Inferior parietal cortex (tissue), 1 donor: Measurements from ENCODE around the gene CLEC1B.
"Not testable (repeated sequence)": the region's sequence is repeated elsewhere in the genome, so short reads cannot be mapped to it uniquely, and the experiment has no call there.

Experiments used
- DNase-seq: peaks from one replicate; pipeline ENCODE4 v3.0.0-alpha.2; 2016; ENCODE audit errors: extremely low spot score

CLEC1B gene

DNA sequence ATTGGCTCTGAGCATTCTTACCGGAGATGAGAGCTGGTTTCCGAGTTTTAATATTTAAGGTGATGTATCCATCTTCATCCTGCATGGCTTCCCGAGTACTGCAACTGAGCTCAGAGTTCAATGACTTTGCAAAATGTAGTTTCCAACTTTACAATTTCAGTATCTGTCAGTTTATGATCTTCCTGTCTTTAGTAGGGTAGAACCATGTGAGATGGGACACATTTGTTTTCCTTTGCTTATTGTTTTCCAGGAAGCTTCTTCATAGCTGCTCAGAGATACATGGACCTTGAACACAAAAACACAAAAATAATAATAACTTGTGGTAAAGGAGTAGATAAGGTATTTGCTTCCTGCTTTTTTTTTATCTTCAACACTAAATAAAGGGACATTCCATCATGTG lies at the start of gene CLEC1B:
Gene CLEC1B (minus strand): TSS at position 106 of the 400 bp plus-strand sequence. CDS start 21 bp downstream, at position 85.
- DNase-seq, result no peak

DNA sequence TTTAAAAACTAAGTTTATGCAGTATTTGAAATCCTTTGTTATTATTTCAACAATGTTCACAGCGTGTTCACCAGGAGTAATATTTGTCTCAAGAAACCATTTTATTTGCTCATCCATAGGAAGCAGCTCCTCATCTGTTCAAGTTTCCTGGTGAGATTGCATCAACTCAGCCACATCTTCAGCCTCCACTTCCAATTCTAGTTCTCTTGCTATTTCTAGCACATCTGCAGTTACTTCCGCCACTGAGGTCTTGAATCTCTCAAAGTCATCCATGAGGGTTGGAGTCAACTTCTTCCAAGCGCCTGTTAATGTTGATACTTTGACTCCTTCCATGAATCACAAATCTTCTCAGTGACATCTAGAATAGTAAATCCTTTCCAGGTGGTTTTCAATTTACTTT lies 49.6 kb upstream of the CLEC1B start:
- no peak for DNase-seq

DNA sequence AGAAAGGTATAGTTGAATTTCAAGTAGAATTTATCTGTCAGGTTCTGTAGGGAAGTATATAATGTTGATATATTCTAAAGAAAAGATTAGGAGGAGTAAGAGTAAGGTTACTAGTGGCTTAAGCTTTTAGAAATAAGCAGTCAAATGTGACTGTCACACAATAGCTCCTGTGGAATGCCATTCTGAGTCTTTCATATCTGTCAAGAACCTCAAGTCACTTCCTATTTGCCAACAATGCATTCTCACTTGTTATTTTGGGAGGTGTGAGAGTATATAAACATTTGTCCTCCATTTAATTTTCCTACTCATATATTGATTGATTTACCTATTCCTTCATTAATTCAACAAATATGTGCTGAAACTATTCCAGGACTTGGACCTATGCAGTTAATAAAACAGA lies 43.2 kb upstream of the CLEC1B start:
- DNase-seq, result no peak

DNA sequence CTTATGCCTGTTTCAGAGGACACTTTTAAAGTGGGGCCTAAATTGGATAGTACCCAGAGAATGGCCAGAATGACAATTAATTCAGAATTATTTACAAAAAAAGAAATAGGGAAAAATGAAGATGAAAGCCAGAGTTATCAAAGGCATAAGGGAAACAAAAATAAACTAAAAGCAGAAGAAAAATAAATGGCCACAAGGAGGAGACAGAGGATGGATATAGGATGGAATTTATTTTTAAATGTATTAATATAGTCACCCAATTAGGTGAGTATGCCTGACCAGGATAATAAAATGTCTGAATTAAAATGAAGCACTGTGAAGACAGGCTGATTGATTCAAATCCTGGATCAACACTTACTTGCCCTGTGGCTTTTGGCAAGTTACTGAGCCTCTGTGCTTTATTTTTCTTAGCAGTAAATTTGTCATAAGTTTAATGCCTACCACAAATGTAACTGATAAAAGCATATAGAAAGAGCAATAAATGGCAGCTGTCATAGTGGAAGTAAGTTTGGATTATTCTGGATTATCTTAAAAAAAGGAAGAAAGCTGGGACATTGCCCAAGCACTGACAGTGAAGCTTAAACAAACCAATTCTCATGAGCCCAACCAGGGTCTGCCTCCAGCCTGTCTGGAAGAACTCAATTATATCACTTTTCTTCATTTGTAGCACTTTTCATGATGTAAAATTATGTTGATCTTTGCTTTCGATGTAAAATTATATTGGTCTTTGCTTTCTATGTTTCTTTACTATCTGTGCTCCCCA lies 35.0 kb upstream of the CLEC1B start:
- DNase-seq, result no peak

DNA sequence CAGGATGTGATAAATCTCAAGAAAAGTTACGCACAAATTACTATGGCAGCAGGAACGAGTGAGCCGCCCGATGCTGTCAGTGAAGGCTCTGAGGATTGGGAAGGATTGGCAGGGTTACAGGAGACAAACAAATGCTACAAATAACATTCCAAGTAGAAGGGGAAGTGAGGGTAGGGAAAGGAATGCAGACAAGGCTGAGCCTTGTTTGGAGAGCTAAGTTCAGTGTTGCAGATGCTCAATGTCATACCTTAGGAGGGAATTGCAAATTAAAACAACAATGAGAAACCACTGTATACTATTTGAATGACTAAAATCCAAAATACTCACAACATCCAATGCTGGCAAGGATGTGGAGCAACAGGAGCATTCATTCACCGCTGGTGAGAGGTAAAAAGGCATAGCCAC lies 32.9 kb upstream of the CLEC1B start:
- no peak for DNase-seq

DNA sequence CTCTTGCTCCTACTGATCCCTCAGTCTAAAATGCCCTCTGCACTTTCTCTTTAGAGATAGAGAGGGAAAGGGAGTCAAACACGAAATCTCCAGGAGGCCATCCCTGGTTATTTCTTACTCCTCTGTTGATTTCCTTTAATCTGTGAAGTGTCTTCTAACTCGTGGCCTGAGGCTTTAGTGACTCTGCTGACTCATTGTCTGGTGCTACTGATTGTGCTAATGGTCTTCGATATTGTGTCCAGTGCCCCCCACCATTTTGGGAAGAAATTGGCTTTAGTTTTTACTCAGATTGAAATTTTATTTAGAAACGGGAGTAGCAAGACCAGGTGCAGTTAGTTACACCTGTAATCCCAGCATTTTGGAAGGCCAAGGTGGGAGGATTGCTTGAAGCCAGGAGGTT lies 32.4 kb upstream of the CLEC1B start:
- no peak for DNase-seq

DNA sequence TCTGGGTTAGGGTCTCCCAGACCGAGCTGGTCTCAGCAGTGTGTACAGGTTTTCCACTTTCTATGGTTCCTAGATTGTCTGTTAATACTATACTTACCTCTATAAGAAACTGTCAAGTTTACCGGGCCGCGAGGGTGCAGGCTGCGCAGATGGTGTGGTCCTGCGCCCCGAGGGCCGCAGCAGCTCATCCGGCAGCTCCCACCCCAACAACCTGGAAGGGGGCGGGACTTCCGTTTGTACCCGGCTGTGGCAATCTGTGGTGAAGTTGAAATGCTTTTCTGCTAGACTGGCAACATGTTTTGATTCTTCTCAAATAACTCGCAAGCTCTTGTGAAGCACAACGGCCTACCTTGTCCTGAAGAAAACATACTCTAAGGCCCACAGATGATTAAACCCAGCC lies 31.5 kb upstream of the CLEC1B start, which contains the start of gene CLEC9A:
Gene CLEC9A (plus strand): TSS at position 237 of the 400 bp plus-strand sequence. CDS start 22,006 bp downstream, outside the sequence.
- no peak for DNase-seq

DNA sequence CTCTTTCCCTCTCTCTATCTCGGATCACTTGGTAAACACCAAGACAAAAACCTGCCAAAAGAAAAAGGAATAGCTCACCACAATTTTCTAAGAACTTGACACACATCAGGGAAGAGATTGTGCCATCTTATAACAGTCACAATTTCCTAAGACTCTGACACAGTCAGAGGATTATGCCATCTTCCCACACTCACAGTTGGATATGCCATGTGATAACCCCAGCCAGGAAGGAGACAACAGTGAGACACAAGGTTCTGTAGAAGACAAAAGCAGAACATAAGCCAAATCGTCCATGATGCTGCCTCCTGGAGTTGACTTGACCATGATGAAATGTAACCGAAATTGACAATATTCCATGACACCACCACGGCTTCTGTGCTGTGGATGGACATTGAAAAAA lies 28.8 kb upstream of the CLEC1B start:
- no peak for DNase-seq

DNA sequence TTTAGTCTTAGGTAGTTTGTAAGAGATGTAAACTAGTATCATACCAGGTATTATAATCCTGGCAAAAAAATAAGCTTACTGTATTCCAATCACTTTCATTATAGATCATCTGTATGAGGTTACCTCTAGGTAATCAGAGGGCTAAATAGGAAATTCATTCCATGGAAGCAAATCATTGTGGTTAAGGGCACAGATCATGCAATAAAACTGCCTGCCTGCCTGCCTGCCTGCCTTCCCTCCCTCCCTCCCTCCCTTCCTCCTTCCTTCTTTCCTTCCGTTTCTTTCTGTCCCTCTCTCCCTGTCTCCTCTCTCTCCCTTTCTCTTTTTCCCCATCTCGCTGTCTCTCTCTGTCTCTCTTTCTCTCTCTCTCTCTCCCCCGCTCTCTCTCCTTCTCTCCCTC lies 28.4 kb upstream of the CLEC1B start:
- no peak for DNase-seq

DNA sequence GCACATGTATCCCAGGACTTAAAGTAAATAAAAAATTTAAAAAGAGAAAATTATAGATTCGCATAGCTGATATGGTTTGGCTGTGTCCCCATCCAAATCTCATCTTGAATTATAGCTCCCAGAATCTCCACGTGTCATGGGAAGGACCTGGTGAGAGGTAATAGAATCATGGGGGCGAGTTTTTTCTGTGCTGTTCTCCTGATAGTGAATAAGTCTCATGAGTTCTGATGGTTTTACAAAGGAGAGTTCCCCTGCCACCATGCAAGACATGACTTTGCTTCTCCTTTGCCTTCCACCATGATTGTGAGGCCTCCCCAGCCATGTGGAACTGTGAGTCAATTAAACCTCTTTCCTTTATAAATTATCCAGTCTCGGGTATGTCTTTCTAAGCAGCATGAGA lies 27.7 kb upstream of the CLEC1B start:
- not testable (repeated sequence) for DNase-seq

DNA sequence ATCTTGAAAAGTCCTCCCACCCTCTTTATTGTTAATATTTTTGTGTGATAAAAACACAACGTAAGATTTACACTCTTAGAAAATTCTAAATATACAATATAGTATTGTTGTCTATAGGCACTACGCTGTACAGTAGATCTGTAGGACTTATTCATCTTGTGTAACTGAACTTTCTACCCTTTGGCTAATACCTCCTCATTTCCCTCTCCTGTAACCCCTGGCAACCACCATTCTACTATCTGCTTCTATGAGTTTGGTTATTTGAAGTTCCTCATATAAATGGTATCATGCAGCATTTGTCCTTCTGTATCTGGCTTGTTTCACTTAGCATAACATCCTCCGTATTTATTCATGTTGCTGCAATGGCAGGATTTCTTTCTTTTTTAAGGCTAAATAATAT lies 26.3 kb upstream of the CLEC1B start:
- DNase-seq, result no peak

DNA sequence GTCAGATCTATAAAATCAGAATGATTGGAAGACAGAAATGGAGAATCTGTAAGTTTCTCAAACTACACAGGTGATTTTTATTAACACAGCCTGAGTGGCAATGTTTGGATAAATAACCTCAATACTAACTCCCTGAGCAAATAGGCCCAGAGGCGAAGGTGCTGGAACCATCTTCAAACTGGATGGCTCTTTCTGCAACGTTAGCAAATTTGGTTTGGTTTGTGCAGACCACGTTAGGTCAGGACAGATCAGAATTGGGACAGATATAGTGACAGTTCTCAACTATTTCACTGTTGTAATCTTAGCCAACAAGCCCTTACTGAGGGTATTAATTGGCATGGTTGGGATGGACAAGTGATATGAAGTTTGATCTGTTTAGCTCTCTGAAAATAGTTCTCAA lies 22.4 kb upstream of the CLEC1B start:
- DNase-seq, result no peak

DNA sequence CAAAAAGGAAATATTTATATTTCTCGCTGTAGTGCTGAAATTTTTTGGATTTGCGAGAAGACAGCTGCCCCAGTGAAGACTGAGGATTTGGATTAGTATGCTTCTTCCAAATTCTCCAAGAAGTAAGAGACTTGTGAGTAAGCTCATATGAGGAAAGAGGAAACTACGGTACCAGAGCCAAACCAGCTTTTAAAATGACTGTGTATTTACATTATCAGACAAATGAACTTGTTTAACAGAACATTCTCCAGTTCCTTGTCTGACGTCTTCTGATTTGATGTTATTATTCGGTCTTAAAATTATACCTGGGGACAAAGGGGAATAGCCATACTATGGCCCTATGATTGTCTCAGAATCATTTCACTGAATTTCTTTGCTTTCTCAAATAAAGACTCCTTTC lies 19.5 kb upstream of the CLEC1B start:
- no peak for DNase-seq

DNA sequence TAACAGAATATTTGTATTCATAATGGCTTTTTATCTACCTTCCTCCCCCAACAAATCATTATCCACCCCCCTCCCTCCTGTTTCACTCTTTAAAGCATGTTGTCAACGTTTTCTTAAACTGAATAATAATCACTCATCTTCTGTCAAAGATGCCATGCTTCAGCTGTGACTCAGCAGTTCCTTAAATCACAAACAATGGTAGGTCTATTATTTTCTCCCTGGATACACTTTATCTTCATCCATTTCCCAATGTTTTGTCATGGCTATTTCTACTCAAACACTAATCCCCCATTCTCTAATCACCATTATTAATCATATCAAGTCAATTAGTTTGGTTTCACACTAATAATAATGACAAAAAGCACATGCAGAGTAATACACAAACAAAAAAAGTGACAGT lies 18.0 kb upstream of the CLEC1B start:
- DNase-seq, result no peak

DNA sequence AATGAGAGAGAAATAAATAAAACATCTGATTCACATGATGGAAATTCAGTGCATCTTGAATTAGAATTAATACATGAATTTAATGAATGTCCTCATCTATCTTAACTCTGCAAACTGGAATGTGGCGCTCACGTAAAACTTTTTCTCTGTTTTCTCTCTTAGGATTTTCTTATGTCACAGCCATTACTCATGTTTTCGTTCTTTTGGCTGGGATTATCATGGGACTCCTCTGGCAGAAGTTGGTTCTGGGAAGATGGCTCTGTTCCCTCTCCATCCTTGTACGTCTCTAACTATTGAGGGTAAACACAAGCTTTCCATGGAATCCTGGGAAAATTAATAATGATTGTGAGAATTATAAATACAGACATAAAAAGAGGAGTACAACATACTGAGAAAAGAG lies 16.5 kb upstream of the CLEC1B start:
- no peak for DNase-seq

DNA sequence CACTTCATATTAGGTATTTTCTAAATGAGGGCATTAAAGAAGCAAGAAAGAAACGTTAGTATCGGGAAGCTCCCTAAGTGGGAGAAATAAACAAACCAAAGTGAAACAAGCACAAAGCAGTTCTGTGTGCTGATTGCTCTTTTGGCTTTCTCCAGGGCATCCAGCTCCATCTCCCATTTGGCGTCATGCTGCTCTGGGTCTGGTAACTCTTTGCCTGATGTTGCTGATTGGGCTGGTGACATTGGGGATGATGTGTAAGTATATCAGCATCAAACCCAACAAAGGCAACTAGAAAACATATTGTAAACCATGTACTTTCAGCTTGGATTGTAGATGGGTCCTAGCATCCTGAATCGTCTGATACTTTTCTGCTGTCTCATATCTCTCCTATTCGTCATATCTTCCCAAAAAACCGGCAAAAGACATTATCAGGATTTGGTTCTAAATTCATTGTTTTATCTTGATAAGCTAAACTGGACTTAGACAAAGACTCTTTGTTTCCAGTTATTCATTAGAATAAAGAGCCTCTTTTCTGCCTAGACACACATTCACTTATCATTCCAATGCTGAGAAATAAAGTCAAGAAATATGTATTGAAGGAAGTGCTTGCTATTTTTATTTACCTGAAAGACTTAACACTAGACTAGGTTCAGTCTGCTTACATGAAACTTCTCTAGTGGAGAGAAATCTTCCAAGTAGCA lies 13.9 kb upstream of the CLEC1B start:
- DNase-seq, result no peak

DNA sequence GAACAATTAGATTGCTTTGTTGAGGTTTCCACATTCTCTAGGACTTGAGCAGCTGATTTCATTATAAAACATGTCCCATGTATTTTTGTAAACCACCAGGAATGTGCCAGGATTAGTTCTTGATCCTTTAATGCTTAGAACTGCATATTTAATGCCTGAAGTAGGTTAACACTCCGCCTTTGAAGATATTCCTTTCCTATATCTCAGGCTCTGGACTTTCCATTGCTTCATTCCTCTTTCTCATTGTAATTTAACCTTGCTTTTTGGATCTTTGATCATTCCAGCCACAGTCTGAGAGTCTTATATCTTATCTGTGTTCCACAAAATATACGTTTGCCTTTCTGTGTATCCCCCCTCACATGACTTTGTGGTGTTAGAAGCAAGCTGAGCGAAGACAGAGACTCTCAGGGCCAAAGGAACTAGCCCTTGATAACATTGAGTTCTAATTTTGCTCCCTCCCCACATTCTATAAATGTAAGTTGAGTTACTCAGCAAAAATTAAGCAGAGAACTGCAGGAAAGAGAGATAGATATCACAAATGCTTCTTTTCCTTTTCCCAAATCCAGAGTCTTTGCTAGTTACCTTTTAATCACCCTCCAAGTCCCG lies 2.4 kb upstream of the CLEC1B start:
- no peak for DNase-seq

DNA sequence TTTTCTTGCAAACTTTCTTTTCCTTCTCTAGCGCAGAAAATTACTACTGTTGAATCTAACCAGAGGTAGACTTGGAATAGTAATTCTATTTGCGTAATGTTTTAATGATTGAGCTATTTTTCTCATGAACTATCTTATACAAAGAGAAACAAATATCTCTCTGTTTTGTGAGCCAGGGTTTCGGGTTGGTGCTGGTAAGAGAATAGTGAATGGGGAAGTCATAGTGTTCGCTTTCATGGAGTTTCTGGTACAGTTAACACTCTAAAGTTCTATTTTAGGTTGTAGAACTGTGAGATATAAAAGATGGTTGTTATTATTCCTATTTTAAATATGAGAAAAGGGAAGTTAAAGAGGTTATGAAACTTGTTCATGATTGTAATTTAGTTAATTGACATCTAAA lies 6.6 kb downstream of the CLEC1B start:
- DNase-seq, result no peak

DNA sequence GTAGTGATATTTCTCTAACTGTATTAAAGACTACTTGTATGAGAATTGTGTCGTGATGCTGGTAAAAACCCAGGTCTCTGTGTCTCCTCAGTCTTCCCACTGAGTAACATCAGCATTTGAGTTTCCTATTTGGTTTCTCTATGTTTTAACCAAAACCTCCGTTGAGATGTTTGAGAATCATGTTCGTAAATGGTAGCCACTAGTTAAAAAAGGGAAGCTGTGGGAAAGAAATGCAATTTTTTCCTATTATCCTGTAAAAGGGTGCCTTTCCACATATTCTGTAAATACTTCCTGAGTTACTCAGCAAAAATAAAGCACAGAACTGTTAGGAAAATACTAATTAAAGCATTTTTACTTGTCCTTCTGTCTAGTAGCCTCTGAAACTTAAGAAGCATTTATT lies 7.0 kb downstream of the CLEC1B start:
- DNase-seq, result no peak

DNA sequence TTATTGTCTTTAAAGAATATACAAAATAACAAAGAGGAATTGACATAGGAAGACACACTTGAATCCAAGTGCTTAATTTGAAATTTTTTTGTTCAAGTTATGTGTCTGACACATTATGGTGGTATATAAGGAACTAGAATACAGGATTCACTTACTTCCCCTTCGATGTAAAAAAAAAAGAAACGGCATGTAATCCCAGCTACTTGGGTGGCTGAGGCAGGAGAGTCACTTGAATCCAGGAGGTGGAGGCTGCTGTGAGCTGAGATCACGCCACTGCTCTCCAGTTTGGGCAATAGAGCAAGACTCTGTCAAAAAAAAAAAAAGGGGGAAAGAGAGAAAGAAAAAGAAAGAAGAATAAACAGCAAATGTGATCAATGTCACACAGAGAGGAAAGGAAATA lies 18.8 kb downstream of the CLEC1B start:
- DNase-seq, result no peak

DNA sequence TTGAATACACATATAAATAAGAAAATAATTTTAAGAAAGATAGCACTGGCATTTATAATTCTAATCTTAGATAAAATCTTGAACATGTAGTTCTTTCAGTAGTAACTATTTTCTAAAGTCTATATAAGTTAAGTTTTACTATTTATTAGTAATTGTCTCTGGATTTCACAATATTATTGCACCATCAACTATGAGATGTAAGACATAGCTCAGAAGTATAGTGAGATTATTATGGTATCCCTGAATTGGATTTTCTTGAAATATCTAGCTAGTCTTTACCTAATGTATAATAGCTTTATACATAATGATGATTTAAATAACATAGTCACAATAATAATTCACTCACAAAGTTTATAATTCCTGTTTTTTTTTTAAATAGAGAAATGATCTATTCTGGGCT lies 21.0 kb downstream of the CLEC1B start:
- DNase-seq, result no peak

DNA sequence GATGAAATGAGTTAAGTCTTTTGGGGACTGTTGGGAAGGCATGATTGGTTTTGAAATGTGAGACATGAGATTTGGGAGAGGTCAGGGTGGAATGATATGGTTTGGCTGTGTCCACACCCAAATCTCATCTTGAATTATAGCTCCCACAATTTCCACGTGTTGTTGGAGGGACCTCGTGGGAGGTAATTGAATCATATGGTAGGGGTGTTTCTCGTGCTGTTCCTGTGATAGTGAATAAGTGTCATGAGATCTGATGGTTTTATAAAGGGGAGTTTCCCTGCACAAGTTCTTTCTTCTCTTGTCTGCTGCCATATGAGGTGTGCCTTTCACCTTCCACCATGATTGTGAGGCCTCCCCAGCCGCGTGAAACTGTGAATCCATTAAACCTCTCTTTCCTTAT lies 22.3 kb downstream of the CLEC1B start:
- not testable (repeated sequence) for DNase-seq

DNA sequence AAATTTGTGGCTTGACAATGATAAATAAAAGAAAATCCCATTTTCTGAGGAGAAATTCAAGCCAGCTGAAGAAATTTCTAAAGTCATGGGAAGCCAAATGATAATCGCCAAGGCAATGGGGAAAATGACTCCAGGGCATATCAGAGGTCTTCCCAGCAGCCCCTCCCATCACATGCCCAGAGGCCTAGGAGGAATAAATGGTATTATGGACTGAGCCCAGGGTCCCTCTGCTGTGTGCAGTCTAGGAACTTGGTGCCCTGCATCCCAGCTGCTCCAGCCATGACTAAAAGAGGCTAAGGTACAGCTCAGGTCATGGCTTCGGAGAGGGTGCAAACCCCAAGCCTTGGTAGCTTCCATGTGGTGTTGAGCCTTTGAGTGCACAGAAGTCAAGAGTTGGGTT lies 23.3 kb downstream of the CLEC1B start:
- no peak for DNase-seq
